GM12865 (cell line): Measurements from ENCODE around the gene FANCD2OS.
"Not testable (repeated sequence)": the region's sequence is repeated elsewhere in the genome, so short reads cannot be mapped to it uniquely, and the experiment has no call there.

ENCODE experiments used
- DNase-seq: peaks from one replicate; pipeline ENCODE4 v3.0.0; 2010; ENCODE audit warnings: low read depth
- H3K4me3 ChIP-seq: 2 replicates; pipeline ENCODE4 v1.5.1; 2011; ENCODE audit warnings: mild to moderate bottlenecking, low read depth, low read length, control low read depth
- TF ChIP-seq, protein P1 (sequence below): IDR thresholded peaks from 2 replicates; pipeline ENCODE4 v1.5.1; 2011; ENCODE audit warnings: low read length, control low read depth, low read depth, inconsistent platforms; ENCODE audit not compliant: insufficient read depth; ENCODE audit errors: missing control alignments

FANCD2OS gene

DNA sequence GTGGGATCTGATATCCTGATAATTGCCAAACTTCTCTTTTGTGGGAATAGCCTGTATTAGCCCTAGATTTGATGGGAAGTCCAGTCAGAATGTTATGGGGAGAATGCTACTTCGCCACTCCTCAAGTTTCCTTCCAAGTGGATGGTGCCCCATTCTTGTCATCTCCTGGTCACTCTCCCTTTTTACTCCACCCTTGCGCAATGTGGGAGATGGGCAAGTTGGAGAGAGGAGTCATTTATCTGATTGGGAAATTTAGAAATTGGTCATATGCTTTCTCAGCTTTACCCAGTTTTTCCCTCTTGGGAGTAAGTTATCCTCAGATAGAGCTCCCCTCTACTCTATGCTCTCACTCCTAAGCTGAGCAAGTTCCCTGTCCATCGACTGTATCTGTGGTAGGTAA lies 14.4 kb downstream of the FANCD2OS start:
- TF ChIP-seq, protein P1, sequence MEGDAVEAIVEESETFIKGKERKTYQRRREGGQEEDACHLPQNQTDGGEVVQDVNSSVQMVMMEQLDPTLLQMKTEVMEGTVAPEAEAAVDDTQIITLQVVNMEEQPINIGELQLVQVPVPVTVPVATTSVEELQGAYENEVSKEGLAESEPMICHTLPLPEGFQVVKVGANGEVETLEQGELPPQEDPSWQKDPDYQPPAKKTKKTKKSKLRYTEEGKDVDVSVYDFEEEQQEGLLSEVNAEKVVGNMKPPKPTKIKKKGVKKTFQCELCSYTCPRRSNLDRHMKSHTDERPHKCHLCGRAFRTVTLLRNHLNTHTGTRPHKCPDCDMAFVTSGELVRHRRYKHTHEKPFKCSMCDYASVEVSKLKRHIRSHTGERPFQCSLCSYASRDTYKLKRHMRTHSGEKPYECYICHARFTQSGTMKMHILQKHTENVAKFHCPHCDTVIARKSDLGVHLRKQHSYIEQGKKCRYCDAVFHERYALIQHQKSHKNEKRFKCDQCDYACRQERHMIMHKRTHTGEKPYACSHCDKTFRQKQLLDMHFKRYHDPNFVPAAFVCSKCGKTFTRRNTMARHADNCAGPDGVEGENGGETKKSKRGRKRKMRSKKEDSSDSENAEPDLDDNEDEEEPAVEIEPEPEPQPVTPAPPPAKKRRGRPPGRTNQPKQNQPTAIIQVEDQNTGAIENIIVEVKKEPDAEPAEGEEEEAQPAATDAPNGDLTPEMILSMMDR, result no peak
- no peak for DNase-seq

GRCh38 chr3:10091387-10091786 lies 16.7 kb downstream of the FANCD2OS start:
- not testable (repeated sequence) for DNase-seq, H3K4me3 ChIP-seq

More for the DNA sequence above, 14.4 kb downstream of the FANCD2OS start:
- no peak overlapping the region for H3K4me3 ChIP-seq

DNA sequence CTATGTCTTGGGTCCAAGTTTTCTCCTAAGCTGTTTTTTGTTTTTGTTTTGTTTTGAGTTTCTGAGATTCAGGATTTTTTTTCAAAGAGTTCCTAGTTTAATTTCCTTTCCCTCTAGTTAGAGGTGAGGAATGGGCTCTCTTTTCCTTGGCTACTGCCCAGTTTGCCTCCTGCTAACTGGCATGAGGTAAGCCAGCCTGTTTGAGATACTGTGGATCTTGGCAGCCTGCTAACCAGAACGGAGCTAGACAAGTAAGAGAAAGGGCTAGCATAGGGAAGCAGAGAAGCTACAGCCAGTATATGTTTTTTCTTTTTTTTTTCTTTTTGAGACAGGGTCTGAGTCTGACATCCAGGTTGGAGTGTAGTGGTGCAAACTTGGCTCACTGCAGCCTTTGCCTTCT lies 17.3 kb downstream of the FANCD2OS start:
- not testable (repeated sequence) for H3K4me3 ChIP-seq, DNase-seq

GRCh38 chr3:10090179-10090578 lies 17.9 kb downstream of the FANCD2OS start:
- H3K4me3 ChIP-seq, result no peak overlapping the region
- TF ChIP-seq, protein P1, result no peak
- no peak for DNase-seq

GRCh38 chr3:10088256-10088655 lies 19.8 kb downstream of the FANCD2OS start:
- TF ChIP-seq, protein P1, result no peak
- no peak for DNase-seq
- no peak overlapping the region for H3K4me3 ChIP-seq

DNA sequence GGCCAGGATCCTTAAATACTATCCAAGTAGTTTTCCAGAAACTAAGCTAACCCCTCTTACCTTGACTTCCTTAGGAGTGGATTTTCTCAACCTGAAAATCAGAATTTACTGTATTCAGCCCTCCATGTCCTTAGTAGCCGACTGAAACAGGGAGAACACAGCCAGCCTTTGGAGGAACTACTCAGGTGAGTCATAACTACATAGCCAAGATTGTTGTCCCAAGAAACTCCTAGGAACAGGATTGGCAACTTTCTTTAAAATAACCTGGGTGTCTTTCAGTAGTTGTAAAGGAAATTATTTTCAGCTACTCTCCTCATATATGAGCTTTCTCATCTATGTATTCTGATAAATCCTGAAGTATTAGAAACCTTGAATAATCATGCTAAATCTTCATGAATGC lies 22.3 kb downstream of the FANCD2OS start:
- H3K4me3 ChIP-seq, result no peak overlapping the region
- TF ChIP-seq, protein P1, result no peak
- no peak for DNase-seq

DNA sequence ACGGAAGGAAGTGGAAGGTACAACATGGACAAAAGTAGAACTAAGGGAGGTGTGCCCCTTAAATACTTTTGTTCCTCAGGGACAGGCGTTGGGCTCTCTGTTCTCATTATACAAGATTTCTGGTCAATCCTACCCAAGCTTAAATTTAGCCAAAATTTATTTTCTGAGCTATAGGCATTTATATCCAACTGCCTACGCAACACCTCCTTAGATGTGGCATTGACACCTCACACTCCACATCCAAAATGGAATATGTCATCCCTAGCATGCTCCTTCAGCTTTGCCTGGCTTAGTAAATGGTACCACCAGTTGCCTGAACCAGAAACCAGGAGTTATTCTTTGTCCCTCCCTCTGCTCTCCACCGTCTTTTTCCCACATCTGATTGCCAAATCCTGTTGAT lies 26.2 kb downstream of the FANCD2OS start:
- TF ChIP-seq, protein P1, result no peak
- no peak overlapping the region for H3K4me3 ChIP-seq
- no peak for DNase-seq

DNA sequence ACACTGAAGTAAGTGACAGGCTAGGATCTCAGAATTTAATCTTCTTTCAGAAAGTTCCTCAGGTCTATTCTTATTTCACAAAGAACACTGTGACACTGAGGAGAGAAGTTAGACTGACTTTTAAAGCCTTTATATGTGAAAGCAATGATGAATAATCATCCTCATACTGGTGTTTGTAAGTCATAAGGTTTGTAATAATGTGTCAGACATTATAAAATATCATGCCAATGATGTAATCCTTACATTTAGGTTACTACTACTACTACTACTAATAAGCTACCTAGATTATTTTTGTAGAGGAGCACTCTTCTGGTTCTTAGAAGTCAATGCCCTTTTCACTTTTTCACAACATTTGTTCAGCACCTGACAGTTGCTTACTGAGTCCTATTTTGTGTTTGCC lies 33.4 kb downstream of the FANCD2OS start:
- DNase-seq, result no peak
- H3K4me3 ChIP-seq, result no peak overlapping the region
- TF ChIP-seq, protein P1, result no peak

DNA sequence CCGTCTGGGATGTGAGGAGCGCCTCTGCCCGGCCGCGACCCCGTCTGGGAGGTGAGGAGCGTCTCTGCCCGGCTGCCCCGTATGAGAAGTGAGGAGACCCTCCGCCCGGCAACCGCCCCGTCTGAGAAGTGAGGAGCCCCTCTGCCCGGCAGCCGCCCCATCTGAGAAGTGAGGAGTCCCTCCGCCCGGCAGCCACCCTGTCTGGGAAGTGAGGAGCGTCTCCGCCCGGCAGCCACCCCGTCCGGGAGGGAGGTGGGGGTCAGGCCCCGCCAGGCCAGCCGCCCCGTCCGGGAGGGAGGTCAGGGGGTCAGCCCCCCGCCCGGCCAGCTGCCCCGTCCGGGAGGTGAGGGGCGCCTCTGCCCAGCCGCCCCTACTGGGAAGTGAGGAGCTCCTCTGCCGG lies 38.0 kb downstream of the FANCD2OS start:
- not testable (repeated sequence) for DNase-seq

More for the DNA sequence above, 38.0 kb downstream of the FANCD2OS start:
- not testable (repeated sequence) for H3K4me3 ChIP-seq
